Activated T-cell treated with anti-CD3 and anti-CD28 coated beads, Interleukin-2, amount 50 U/mL, for 72 hours (primary cell): ENCODE measurements around the gene TSSK2. TPM values are rescaled to one million over a fixed set of nuclear protein-coding genes. Genes with fewer than 3 reads are reported as not detected.
"Not testable (repeated sequence)": the region's sequence is repeated elsewhere in the genome, so short reads cannot be mapped to it uniquely, and the experiment has no call there.

Experiments
- ATAC-seq, 2 donors: fragments of 150-1000 bp; cut with Tn5 transposase; replicated peaks in 1 of 2; 2 replicates each; pipeline ENCODE4 v1.10.0; 2021; ENCODE audit warnings: moderate library complexity in 2 of 2, mild to moderate bottlenecking in 1 of 2
- DNase-seq, 2 donors: peaks; one replicate each; pipeline ENCODE4 v3.0.0; 2021 to 2022; ENCODE audit warnings: mixed read lengths in 1 of 2
- H3K27ac Mint-ChIP-seq: one replicate; pipeline ENCODE4 v1.8.0; 2022; ENCODE audit warnings: mild to moderate bottlenecking, moderate library complexity, mixed read lengths
- H3K27me3 Mint-ChIP-seq: one replicate; pipeline ENCODE4 v1.8.0; 2022; ENCODE audit warnings: low read depth, mixed read lengths
- H3K36me3 Mint-ChIP-seq, 2 donors: one replicate each; pipeline ENCODE4 v1.8.0; 2022; ENCODE audit warnings: mixed read lengths in 2 of 2, mild to moderate bottlenecking in 1 of 2; ENCODE audit not compliant: insufficient read depth in 2 of 2
- H3K4me1 Mint-ChIP-seq: one replicate; pipeline ENCODE4 v1.8.0; 2022; ENCODE audit warnings: low read depth, mixed read lengths
- H3K4me3 Mint-ChIP-seq, 2 donors: one replicate each; pipeline ENCODE4 v1.8.0; 2022; ENCODE audit warnings: mild to moderate bottlenecking in 2 of 2, mixed read lengths in 2 of 2, moderate library complexity in 2 of 2
- H3K9me3 Mint-ChIP-seq, 2 donors: one replicate each; pipeline ENCODE4 v1.8.0; 2022; ENCODE audit warnings: mixed read lengths in 2 of 2
- total RNA-seq, 2 donors: library from RNA; stranded (reverse); gene quantifications; one replicate each; pipeline ENCODE4 v1.2.3, GENCODE V29; 2022

The TSSK2 gene
- not detected for total RNA-seq

- no peak within 1 kb of the TSS for H3K4me3 Mint-ChIP-seq
- no peaks in the 10 kb centered on the region for H3K4me1 Mint-ChIP-seq
- DNase-seq = no peak
- H3K9me3 Mint-ChIP-seq = no peaks in the 10 kb centered on the region
- no peaks in the 10 kb centered on the region for H3K27me3 Mint-ChIP-seq
- no peak for ATAC-seq
- H3K36me3 Mint-ChIP-seq = peaks cover 0 to 6% of the 10 kb centered on the region in 2 donors
- H3K27ac Mint-ChIP-seq = no peak within 1 kb of the TSS
Observed at GRCh38 chr22:19130959-19131684, at the start of gene TSSK2. Gene TSSK2 (plus strand): TSS chr22:19131308. CDS start chr22:19131400, 92 bp downstream.

- DNase-seq (no peak), ATAC-seq (no peak)
- Mint-ChIP-seq H3K27ac (no peak overlapping the region), H3K9me3 (no peaks in the 10 kb centered on the region), H3K27me3 (no peaks in the 10 kb centered on the region), H3K36me3 (peaks cover 0 to 12% of the 10 kb centered on the region in 2 donors), H3K4me3 (no peak overlapping the region), H3K4me1 (no peaks in the 10 kb centered on the region)
Observed at GRCh38 chr22:19081351-19081750, 49.8 kb upstream of the TSSK2 start.

DNA sequence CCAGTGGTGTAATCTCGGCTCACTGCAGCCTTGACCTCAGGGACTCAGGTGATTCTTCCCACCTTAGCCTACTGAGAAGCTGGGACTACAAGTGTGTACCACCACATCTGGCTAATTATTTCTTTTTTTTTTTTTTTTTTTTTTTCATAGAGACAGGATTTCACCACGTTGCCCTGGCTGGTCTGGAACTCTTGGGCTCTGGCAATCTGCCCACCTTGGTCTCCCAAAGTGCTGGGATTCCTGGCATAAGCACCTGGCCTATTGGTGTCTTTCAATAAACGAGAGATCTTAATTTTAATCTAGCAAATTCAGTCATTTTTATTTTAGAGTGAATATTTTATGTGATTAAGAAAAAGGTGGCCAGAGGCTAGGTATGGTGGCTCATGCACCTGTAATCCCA is 49.0 kb upstream of the TSSK2 start:
- Mint-ChIP-seq H3K27me3 (no peaks in the 10 kb centered on the region), H3K4me1 (no peaks in the 10 kb centered on the region), H3K36me3 (peaks cover 0 to 12% of the 10 kb centered on the region in 2 donors), H3K9me3 (no peaks in the 10 kb centered on the region), H3K4me3 (no peak overlapping the region), H3K27ac (no peak overlapping the region)
- DNase-seq = no peak
- ATAC-seq = no peak

GRCh38 chr22:19082793-19083192 is 48.3 kb upstream of the TSSK2 start:
- DNase-seq (no peak), ATAC-seq (no peak)
- peaks cover 0 to 12% of the 10 kb centered on the region in 2 donors for H3K36me3 Mint-ChIP-seq
- no peak overlapping the region for H3K4me3 Mint-ChIP-seq
- peaks cover under 1% of the 10 kb centered on the region for H3K4me1 Mint-ChIP-seq
- H3K9me3 Mint-ChIP-seq = no peaks in the 10 kb centered on the region
- no peak overlapping the region for H3K27ac Mint-ChIP-seq
- no peaks in the 10 kb centered on the region for H3K27me3 Mint-ChIP-seq

GRCh38 chr22:19084126-19084525 is 47.0 kb upstream of the TSSK2 start:
- ATAC-seq, H3K4me3 Mint-ChIP-seq, H3K9me3 Mint-ChIP-seq, DNase-seq, H3K27me3 Mint-ChIP-seq, H3K27ac Mint-ChIP-seq, H3K4me1 Mint-ChIP-seq: not testable (repeated sequence)
- peaks cover 0 to 12% of the 10 kb centered on the region in 2 donors for H3K36me3 Mint-ChIP-seq

- not testable (repeated sequence) for H3K4me1 Mint-ChIP-seq, DNase-seq, H3K4me3 Mint-ChIP-seq, H3K27me3 Mint-ChIP-seq, H3K27ac Mint-ChIP-seq, ATAC-seq, H3K9me3 Mint-ChIP-seq
- H3K36me3 Mint-ChIP-seq = peaks cover 0 to 12% of the 10 kb centered on the region in 2 donors
Observed at GRCh38 chr22:19084586-19084985, 46.5 kb upstream of the TSSK2 start.

DNA sequence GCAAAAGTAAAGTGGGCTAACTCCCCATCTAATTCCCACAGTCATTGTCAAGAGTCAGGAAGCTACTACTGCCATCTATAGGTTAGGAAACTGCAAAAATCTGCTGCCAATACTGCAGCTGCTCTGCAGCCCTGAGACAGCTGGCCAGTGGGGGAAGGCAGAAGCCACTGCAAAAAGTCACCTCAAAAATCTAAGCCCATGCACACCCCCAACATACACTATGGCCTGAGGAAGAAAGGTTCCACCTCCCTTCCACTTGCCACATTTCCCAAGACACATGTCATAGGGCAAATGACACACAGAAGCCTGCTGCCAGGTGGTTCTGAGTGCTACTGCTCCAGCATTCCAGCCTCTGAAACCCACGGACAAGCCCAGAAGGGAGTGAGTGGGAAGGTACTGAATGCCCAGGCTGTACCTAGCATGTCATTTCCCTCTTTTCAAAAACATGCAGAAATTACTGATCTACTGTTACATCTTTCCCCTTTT is 45.8 kb upstream of the TSSK2 start:
- Mint-ChIP-seq H3K36me3 (peaks cover 0 to 12% of the 10 kb centered on the region in 2 donors), H3K27me3 (no peaks in the 10 kb centered on the region), H3K9me3 (no peaks in the 10 kb centered on the region), H3K4me1 (peaks cover 6% of the 10 kb centered on the region), H3K27ac (no peak overlapping the region), H3K4me3 (no peak overlapping the region)
- ATAC-seq (no peak), DNase-seq (no peak)

DNA sequence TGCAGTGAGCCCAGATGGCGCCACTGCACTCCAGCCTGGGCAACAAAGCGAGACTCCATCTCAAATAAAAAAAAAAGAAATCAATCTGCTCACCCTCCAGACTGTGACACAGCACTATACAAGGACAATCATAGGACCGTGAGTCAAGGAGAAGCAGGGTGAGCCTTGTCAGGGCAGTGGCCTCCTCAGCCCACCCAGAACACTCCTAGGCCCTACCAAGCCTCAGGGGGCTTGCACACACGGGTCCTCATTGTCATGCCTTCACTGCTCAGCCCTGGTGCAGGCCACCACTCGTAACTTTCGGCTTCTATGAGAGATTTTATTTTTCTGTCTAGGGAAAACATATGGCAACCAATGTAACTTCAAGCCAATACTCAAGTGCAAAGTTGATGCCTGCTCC is 44.7 kb upstream of the TSSK2 start:
- Mint-ChIP-seq H3K27me3 (no peaks in the 10 kb centered on the region), H3K4me3 (no peak overlapping the region), H3K4me1 (peaks cover 6% of the 10 kb centered on the region), H3K36me3 (peaks cover 0 to 12% of the 10 kb centered on the region in 2 donors), H3K27ac (no peak overlapping the region), H3K9me3 (no peaks in the 10 kb centered on the region)
- DNase-seq = no peak
- no peak for ATAC-seq

DNA sequence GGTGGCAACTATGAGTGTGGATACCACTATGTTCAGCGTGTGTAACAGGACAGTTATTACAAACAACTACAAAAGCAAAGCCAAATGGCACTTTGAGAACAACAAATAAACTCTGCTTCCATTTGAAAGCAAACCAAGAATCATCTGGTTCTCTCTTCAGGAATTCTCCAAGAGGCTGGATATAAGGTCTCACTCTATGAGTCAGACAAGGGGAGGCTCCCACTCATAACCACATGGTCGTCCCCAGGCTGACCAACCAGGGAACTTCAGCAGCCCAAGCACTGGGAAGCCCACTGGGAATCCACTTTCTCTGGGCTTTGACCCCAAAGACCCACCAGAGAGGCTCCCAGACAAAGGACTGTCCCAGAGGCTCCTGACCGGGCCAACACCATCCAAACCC is 44.2 kb upstream of the TSSK2 start:
- DNase-seq (no peak), ATAC-seq (no peak)
- no peaks in the 10 kb centered on the region for H3K27me3 Mint-ChIP-seq
- no peak overlapping the region for H3K4me3 Mint-ChIP-seq
- H3K4me1 Mint-ChIP-seq = peaks cover 6% of the 10 kb centered on the region
- no peak overlapping the region for H3K27ac Mint-ChIP-seq
- H3K36me3 Mint-ChIP-seq = peaks cover 0 to 12% of the 10 kb centered on the region in 2 donors
- no peaks in the 10 kb centered on the region for H3K9me3 Mint-ChIP-seq

DNA sequence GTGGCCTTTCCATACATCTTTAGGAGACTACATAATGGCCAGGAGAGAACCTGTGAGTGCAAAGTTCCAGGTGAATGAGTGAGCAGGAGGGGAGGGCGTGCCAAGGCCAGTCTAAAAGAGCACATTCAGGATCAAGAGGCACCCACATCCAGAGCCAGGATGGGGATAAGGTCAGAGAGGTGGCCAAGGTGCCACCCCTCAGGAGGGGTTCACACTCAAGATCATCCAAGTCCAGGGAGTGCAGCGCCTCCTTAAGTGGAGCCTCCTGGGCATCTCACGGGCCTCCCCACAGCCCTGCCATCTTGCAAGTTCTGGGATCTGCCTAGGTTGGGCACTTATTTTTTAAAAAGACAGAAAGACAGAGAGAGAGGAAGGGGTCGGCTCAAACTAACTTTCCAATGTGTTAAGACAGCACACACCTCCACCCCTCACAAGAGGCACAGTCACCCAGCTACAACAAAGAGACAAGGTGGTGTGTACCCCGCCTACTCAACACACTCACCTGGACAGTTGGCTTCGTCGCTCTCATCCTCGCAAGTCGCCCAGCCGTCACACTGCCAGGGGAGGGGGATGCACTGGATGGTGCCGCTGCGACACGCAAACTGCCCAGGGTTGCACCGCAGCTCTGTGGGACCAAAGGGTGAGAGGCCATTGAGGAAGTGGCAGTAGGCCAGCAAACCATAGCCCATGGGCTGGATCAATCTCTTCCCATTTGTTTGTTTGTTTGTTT is 42.1 kb upstream of the TSSK2 start:
- Mint-ChIP-seq H3K36me3 (peaks cover 0 to 8% of the 10 kb centered on the region in 2 donors), H3K4me3 (no peak overlapping the region), H3K27me3 (no peaks in the 10 kb centered on the region), H3K4me1 (peaks cover 6% of the 10 kb centered on the region), H3K27ac (no peak overlapping the region), H3K9me3 (no peaks in the 10 kb centered on the region)
- DNase-seq = no peak
- no peak for ATAC-seq

DNA sequence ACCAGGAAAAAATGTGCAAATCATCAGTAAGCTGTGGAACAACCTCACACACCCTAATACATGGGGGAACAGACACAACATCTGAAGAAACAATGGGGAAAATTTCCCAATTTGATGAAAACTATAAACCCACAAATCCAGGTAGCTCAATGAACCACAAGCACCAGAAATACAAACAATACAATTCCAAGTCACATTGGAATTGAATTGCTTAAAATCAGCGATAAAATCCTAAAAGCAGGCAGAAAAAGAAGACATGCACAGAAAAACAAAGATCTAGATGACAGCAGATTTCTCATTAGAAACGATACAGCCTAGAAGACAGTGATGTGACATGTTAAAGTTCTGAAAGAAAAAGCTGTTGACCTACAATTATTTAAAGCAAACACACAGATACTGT is 40.9 kb upstream of the TSSK2 start:
- Mint-ChIP-seq H3K36me3 (peaks cover 0 to 1% of the 10 kb centered on the region in 2 donors), H3K4me1 (peaks cover 6% of the 10 kb centered on the region), H3K27me3 (no peaks in the 10 kb centered on the region), H3K9me3 (no peaks in the 10 kb centered on the region), H3K4me3 (no peak overlapping the region), H3K27ac (no peak overlapping the region)
- no peak for DNase-seq
- no peak for ATAC-seq

- H3K36me3 Mint-ChIP-seq = no peaks in the 10 kb centered on the region
Observed at GRCh38 chr22:19090586-19091127, 40.5 kb upstream of the TSSK2 start.

DNA sequence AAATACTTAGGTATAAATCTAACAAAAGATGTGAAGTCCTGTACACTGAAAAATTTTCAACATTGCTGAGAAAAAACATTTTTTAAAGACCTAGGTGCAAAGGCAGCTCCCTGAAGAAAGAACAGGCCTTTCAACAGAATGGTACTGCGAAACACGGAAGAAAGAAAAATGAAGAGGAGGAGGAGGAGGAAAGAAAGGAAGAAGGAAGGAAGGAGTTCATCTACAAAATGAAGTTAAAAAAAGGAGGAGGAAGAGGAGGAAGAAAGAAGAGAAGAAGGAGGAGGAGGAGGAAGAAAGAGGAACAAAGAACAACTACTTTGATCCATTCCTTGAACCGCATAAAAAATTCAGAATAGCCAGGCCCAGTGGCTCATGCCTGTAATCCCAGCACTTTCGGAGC is 38.4 kb upstream of the TSSK2 start:
- DNase-seq (no peak), ATAC-seq (no peak)
- Mint-ChIP-seq H3K36me3 (no peaks in the 10 kb centered on the region), H3K27ac (no peak overlapping the region), H3K27me3 (no peaks in the 10 kb centered on the region), H3K4me3 (no peak overlapping the region), H3K9me3 (no peaks in the 10 kb centered on the region), H3K4me1 (peaks cover 9% of the 10 kb centered on the region)

More at GRCh38 chr22:19090586-19091127, 40.5 kb upstream of the TSSK2 start:
- no peak for DNase-seq
- H3K4me1 Mint-ChIP-seq = peaks cover 6% of the 10 kb centered on the region
- ATAC-seq = no peak
- no peak overlapping the region for H3K4me3 Mint-ChIP-seq
- H3K27me3 Mint-ChIP-seq = no peaks in the 10 kb centered on the region
- H3K27ac Mint-ChIP-seq = no peak overlapping the region
- H3K9me3 Mint-ChIP-seq = no peaks in the 10 kb centered on the region
